Endometrial microvascular endothelial cells (primary cell): ENCODE measurements around the gene EML4. TPM values are rescaled to one million over a fixed set of nuclear protein-coding genes. Genes with fewer than 3 reads are reported as not detected.
"Not testable (repeated sequence)": the region's sequence is repeated elsewhere in the genome, so short reads cannot be mapped to it uniquely, and the experiment has no call there.

Experiments
- in situ Hi-C: cut with HindIII; loops from 2 replicates; pipeline ENCODE4 v1.10.0; 2017; ENCODE audit warnings: low sequenced_read_pairs, low pct_unique_long_range_greater_than_20kb; ENCODE audit errors: inconsistent ontology term
- total RNA-seq: library from RNA; depleted of rRNA; stranded (reverse); fragments of >200 nt; gene quantifications from one replicate; pipeline ENCODE4 v1.2.3, GENCODE V29; 2015; ENCODE audit errors: inconsistent ontology term

EML4 gene
- total RNA-seq, 1 donor from 2014 or later = 19.5 TPM

DNA sequence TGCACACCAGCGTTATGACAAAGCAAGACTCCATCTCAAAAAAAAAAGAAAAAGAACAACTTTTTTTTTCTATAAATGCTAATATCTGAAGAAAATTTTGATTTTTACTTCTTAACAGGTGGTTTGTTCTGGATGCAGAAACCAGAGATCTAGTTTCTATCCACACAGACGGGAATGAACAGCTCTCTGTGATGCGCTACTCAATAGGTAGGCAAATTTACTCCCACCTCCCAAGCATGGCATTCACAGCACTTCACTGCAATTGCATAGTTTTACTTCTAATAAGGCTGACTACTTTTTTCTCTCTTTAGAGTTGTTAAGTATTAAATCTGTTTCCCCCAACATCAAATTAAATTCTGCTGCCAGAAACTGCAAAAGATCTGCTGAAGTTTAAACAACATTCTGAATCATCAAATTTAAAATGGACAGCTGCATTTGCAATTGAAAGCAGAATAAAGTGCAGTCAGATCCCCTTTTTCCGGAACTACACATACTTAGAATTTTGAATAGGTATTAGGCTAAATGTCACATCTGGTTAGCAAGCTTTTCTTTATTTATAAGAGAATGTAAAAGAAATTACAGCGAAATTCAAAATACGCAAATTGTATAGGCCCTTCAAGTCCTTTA, 146.8 kb downstream of the EML4 start:
- in situ Hi-C loops = no loop called here

DNA sequence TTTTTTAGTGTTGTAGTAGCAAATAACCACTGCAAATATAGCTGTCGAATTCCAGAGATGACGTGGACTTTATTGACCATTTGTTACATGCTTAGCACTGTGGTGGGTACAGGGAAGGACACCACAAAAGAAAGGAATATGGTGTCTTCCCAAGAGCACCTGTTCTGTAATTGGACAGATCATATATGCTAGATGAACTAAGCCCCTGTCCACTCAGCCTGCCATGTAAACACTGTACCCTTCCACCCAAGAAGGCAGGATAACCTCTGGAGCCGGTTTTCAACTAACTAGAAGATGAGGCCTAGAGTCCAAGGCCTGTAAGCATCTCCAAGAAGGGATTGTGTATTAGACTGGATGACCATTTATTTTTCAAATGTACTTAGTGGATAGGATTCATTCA, 147.8 kb downstream of the EML4 start:
- in situ Hi-C loops = no loop called here

DNA sequence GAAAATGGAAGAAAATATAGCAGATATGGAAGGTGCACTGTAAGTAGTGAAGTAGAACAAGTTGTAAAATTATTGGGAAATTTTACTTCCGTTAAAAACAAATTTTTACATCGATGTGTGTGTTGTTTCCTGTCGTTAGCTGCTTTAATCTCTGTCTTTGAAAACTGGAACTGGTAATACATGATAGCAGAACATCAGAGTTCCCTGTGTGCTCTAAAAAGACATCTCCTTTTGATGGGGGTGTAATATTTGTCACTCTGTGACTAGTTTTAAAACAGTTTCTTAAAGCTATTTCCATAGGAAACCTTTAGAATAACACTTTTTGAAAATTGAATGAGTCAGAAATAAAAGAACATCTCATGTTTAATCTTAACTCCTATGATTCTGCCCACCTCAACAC, 148.3 kb downstream of the EML4 start:
- in situ Hi-C loops = no loop called here

DNA sequence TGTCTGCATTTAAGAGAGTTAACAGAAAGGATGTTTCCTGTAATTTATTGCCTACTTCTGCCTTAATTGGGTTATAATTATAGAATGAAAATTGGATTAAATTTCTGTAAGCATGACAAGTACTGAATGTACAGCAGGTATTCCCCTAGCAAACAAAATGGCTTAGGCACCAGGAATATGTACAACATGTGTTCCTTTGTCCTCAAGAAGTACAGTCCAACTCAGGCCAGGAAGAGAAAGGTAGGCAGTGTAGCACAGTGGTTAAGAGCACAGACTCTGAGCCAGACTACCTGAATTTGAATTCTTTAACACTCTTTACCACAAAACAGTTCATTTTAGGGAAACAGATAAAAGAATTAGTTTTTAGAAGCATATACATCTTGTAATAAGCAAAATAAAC, 148.8 kb downstream of the EML4 start:
- in situ Hi-C loops = no loop called here

DNA sequence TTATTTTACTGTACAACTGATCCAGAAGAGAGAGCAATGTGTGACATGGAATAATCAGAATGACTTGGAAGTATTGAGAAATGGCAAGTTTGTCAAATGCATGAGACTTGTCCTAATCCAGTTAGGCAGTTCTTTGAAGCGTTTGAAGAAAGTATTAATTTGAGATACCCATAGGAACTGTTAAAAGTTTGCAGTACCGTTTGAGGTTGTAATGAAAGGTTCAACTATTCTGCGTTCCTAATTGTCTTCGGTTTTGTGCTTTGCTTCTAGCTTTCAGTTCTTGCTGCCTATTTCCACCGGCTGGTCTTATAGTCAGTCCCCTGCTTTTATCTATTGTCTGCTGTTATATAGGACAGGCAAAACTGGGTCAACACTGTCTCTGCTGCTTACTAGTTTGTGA, 150.1 kb downstream of the EML4 start:
- in situ Hi-C loops = no loop called here

DNA sequence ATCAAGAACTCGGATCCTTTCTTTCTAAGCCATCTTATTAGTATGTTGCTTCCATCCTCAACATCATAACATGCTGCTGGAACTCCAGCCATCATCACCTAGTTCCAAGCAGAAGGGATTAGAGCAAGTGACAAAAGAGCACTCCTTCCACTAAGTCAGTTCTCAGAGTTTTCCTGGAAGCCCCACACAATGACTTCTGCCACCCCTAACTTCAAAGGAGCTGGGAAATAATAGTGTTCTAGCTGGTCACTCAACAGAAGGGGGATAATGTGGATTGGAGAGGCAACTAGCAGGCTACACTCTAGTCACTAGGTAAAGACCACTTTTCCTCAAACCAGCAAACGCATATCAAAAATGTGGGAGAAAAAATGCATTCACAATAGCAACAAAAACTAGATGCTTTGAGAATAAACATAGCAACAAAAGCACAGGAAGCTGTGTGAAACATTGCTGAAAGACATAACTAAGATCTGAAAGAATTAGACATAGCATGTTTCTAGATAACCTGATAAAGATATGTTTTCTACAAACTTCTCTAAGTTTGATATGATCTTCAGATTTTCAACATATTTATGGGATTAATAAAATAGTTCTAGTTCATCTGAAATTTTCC, 152.4 kb downstream of the EML4 start:
- in situ Hi-C loops = no loop called here

DNA sequence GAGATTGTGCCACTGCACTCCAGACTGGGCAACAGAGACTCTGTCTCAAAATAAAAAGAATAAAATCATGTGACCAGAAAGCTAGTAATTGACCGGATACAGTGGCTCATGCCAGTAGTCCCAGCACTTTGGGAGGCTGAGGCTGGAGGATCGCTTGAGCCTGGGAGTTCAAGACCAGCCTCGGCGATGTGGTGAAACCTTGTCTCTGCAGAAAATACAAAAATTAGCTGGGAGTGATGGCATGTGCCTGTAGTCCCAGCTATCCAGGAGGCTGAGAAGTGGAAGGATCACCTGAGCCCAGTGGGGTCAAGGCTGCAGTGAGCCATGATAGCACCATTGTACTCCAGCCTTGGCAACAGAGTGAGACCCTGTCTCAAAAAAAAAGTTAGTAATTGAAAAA, 155.1 kb downstream of the EML4 start:
- in situ Hi-C loops = no loop called here

DNA sequence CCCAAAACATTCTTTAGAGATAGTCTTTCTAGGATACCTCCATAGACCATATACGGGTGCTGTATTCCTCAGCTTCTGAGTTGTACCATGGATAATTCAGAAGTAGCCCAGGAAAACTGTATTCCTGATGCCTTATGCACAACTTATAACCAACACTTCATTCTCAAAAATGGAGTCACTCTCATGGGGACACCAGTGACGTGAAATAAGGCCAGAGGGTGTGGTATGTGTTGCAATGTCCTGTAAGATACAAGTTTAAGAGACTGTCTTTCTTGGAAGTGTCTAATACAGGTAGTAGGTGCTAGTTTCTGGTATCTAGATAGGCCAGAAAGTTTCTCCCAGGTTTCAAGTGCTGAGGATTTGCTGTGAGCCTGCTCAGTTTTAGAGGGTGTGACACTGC, 155.8 kb downstream of the EML4 start:
- in situ Hi-C loops = no loop called here

DNA sequence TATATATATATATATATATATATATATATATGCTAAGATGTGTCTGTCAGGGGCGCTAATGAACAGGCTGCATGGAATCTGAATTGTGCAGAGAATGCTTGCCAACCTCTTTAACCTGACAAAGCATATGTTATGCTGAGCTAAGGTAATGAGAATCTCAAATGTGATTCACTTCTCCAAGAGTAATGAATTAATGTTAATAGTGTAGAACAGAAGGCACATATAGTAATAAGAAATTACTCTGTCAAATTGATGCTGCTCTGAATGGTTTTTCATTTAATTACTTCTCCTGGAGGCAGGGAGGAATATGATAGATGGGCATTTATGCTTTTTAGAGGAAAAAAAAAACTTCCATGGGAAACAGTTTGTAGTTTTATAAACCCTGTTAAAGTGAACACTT, 156.5 kb downstream of the EML4 start:
- in situ Hi-C loops = no loop called here

DNA sequence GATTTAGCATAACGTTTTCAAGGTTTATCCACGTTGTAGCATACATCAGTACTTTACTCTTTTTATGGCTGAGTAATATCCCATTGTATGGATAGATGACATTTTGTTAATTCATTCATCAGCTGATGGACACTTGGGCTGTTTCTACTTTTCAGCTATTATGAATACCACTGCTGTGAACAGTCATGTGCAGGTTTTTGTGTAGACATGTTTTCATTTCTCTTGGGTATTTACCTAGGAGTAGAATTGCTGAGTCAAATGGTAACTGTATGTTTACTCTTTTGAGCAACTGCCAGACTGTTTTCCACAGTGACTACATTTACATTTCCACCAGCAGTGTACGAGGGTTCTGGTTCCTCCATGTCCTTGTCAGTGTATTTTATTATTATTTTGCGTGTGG, 158.0 kb downstream of the EML4 start:
- in situ Hi-C loops = no loop called here

DNA sequence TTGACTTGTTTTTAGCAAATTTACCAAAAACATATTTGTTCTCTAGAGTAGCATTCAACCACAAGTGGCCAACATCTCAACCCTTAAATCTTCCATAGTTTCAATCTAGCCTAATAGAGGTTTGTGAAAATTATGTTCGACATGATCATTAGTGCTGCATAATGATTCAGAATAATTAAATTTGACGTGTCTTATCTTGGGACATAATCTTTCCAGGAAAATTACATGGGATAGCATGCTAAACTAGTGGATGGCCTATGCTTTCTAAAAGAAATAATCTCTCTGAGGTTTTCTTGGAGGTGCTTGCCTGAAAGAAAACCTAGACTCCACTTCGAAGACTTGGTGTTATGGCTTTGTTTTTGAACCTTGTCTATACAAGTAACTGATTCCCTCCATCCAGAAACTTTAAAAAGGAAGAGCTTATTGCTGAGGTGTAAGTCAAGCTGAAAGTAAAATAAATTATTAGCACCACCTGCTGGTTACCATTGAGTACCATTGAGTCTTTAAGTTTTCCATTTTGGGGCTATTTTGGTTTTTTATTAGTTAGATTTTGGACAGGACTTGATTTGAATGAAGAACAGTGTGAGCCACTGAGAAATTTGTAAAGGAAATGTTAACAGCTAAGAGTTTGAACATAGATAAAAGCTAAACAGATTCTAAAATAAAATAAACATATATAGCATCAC, 159.1 kb downstream of the EML4 start:
- in situ Hi-C loops = no loop called here

DNA sequence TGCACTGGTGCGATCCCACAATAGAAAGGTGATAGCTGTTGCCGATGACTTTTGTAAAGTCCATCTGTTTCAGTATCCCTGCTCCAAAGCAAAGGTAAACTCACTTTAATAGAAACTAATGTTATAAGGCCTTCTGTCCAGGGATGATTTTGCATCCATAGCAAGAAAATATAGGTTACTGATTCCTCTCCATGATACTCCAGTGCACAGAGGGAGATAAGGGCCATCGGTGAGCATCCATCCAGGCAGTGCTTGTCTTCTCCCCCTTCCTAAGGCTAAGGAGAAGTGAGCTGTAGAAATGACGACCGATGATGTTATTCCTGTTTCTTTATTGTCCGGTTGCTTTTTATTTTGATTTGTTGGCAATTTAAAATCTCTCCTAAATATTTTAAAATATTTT, 159.8 kb downstream of the EML4 start:
- in situ Hi-C loops = no loop called here

DNA sequence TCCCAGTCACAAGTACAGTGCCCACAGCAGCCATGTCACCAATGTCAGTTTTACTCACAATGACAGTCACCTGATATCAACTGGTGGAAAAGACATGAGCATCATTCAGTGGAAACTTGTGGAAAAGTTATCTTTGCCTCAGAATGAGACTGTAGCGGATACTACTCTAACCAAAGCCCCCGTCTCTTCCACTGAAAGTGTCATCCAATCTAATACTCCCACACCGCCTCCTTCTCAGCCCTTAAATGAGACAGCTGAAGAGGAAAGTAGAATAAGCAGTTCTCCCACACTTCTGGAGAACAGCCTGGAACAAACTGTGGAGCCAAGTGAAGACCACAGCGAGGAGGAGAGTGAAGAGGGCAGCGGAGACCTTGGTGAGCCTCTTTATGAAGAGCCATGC, 160.6 kb downstream of the EML4 start:
- in situ Hi-C loops = no loop called here

DNA sequence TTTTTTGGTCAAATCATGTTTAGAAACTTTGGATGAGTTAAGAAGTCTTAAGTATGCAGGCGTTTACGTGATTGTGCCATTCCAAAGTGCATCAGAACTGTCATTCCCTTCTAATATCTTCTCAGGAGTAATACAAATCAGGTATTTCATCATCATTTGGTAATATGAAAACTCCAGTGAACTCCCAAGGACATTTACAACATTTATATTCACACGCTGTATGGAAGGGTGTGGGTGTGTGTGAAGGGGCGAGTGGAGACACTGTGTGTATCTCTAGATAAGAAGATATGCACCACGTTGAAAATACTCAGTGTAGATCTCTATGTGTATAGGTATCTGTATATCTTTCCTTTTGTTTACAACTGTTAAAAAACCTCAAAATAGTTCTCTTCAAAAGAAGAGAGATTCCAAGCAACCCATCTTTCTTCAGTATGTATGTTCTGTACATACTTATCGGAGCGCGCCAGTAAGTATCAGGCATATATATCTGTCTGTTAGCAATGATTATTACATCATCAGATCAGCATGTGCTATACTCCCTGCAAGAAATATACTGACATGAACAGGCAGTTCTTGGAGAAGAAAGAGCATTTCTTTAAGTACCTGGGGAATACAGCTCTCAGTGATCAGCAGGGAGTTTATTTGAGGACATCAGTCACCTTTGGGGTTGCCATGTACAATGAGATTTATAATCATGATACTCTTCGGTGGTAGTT, 162.6 kb downstream of the EML4 start:
- in situ Hi-C loops = no loop called here

DNA sequence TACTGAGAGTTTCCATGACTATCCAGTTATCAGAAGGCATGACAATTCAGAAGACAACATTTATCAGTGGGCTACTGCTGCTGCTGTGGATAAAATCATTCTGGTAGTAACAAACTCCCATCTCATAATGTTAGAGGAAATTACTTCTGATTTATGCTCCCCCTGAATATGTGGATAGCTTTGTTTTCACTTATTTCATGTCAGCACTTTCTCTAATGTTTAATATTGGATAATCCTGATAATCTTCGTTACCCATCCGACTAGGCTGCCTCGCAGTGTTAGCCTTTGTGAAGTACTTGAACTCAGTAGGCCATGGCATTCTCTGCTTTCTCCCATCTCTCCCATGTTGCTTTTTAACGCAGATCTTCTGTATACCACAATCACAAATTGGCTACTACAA, 163.4 kb downstream of the EML4 start:
- in situ Hi-C loops = no loop called here

DNA sequence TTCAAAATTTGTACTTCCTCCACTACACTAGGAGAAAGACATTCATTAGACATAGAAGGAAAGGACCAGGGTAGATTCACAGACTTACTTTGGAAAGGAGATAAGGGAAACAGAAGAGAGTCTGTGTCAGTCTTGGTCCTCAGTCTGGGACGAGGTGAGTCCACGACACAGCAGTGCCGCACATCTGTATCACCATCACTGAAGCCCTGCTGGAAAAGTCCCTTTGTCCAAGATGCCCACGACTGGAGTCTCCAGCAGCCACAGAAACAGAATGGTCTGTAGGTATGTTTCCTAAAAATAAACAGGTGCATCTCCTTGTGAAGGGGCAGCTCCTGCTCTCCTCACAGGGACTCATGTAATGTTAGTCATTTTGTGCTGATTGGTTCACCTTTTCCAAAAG, 164.4 kb downstream of the EML4 start:
- in situ Hi-C loops = no loop called here

DNA sequence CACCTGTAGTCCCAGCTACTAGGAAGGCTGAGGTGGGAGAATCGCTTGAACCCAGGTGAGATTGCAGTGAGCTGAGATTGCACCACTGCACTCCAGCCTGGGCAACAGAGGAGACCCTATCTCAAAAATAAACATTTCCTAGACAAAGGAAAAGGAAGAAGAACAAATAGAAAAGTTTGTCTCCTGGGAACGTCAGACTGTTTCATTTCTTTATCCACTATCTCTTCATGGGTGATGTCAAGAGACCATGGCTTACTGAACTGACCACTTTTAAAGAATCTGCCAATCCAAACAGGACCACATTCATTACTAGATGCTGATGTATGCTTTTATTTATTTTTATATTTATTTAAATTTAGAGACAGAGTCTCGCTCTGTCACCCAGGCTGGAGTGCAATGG, 165.1 kb downstream of the EML4 start:
- in situ Hi-C loops = no loop called here

DNA sequence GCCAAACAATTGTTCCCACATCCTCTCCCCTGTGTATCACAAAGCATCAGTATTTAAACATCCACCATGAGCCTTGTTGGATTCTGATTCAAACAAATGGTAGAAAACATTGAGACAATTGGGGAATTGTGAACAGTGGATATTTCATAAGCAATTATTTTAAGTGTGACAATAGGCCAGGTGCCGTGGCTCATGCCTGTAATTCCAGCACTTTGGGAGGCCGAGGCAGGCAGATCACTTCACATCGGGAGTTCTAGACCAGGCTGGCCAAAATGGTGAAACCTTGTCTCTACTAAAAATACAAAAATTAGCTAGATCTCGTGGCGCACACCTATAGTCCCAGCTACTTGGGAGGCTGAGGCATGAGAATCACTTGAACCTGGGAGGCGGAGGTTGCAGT, 165.7 kb downstream of the EML4 start:
- in situ Hi-C loops = not testable (repeated sequence)

DNA sequence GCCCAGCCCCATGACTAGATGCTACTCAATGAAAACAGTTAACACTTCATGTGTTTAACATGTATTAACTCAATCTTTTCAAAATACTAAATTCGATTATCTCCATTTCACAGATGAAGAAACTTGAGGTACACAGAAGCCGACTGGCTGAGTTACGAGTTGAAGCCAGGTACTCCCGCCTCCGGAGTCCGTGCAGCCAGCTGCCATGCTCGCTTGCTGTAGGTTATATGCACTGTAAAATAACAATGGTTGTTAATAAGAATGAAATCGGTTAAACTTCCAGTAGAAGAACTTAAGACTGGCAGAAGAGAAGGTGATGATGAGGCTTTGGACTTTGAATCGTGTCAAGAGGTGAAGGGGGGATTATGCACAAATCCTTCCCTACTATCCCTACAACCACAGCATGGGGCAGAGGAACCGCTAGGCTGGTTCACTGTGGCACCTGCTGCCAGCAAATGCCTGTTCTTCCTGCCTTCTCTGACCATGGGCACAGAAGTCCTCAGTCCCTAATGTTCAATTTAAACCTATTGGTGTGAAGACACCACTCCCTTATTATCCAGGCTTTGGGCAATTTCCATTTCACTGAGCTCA, 166.5 kb downstream of the EML4 start:
- in situ Hi-C loops = no loop called here
